IMR-90 (cell line): ENCODE results near the gene SP140. TPM values are rescaled to one million over a fixed set of nuclear protein-coding genes. Genes with fewer than 3 reads are reported as not detected.

Experiments used
- ATAC-seq: fragments of 200-7000 bp; cut with Tn5 transposase; 2 replicates; pipeline ENCODE4 v1.9.1; 2020; ENCODE audit warnings: low read depth, mild to moderate bottlenecking, moderate library complexity
- BruUV-seq: library from RNA; stranded (reverse); fragments of 400-500 nt; replicated peaks from 2 replicates; lab custom pipeline; 2021; lab: Mats Ljungman, UMichigan
- CTCF ChIA-PET: fragments of 300-600 bp; formaldehyde crosslinking; extraction: SDS; loops from one replicate; lab custom pipeline; 2021; ENCODE audit warnings: antibody characterized with exemption; lab: Yijun Ruan, JAX
- POLR2A ChIA-PET: fragments of 300-600 bp; sonication (Branson Sonifier 250); formaldehyde crosslinking; loops from one replicate; lab custom pipeline; 2022; ENCODE audit warnings: antibody characterized with exemption; ENCODE audit not compliant: unreplicated experiment; lab: Charles Lee
- DNase-seq: peaks from one replicate; pipeline ENCODE4 v3.0.0; 2013
- H2AFZ ChIP-seq: replicated peaks from 2 replicates; pipeline ENCODE3; 2013; ENCODE audit warnings: low read length, mild to moderate bottlenecking; ENCODE audit not compliant: poor library complexity
- H2AK5ac ChIP-seq: 2 replicates; pipeline ENCODE4 v1.6.1; 2013; ENCODE audit warnings: low read depth, low read length, inconsistent platforms
- H2AK9ac ChIP-seq: replicated peaks from 2 replicates; pipeline ENCODE3; 2013; ENCODE audit warnings: mild to moderate bottlenecking, low read depth, low read length, moderate library complexity; ENCODE audit not compliant: poor library complexity
- H2BK120ac ChIP-seq: 2 replicates; pipeline ENCODE4 v1.6.1; 2013; ENCODE audit warnings: low read depth, low read length, inconsistent platforms
- H2BK15ac ChIP-seq: 3 replicates; pipeline ENCODE4 v1.6.1; 2013; ENCODE audit warnings: low read depth, low read length, inconsistent platforms
- H2BK20ac ChIP-seq: 2 replicates; pipeline ENCODE4 v1.6.1; 2013; ENCODE audit warnings: low read depth, mild to moderate bottlenecking, inconsistent platforms, low read length, moderate library complexity
- H2BK5ac ChIP-seq: 2 replicates; pipeline ENCODE4 v1.6.1; 2013; ENCODE audit warnings: mild to moderate bottlenecking, low read depth, low read length, inconsistent platforms; ENCODE audit not compliant: poor library complexity, severe bottlenecking
- H3K14ac ChIP-seq: replicated peaks from 2 replicates; pipeline ENCODE4 v1.6.1; 2013; ENCODE audit warnings: low read depth, low read length, inconsistent platforms
- H3K18ac ChIP-seq: 2 replicates; pipeline ENCODE4 v1.6.1; 2013; ENCODE audit warnings: low read depth, low read length, control low read depth
- H3K23ac ChIP-seq: 2 replicates; pipeline ENCODE4 v1.6.1; 2013; ENCODE audit warnings: low read depth, low read length, inconsistent platforms
- H3K27ac ChIP-seq: 2 replicates; pipeline ENCODE4 v1.5.1; 2013; ENCODE audit warnings: mild to moderate bottlenecking, control low read depth, low read length; ENCODE audit not compliant: insufficient read depth
- H3K27me3 ChIP-seq: 2 replicates; pipeline ENCODE4 v1.6.1; 2013; ENCODE audit warnings: low read length; ENCODE audit not compliant: control insufficient read depth, insufficient read depth
- H3K36me3 ChIP-seq: 2 replicates; pipeline ENCODE4 v1.6.1; 2013; ENCODE audit warnings: low read length, mixed read lengths; ENCODE audit not compliant: control insufficient read depth, insufficient read depth
- H3K4ac ChIP-seq: 2 replicates; pipeline ENCODE4 v1.6.1; 2013; ENCODE audit warnings: low read depth, low read length, inconsistent platforms
- H3K4me1 ChIP-seq: 2 replicates; pipeline ENCODE4 v1.6.1; 2013; ENCODE audit warnings: low read length, mixed read lengths; ENCODE audit not compliant: control insufficient read depth, insufficient read depth
- H3K4me2 ChIP-seq: 2 replicates; pipeline ENCODE4 v1.6.1; 2013; ENCODE audit warnings: low read depth, mild to moderate bottlenecking, control low read depth, low read length, moderate library complexity
- H3K4me3 ChIP-seq: 2 replicates; pipeline ENCODE4 v1.5.1; 2013; ENCODE audit warnings: low read depth, mild to moderate bottlenecking, control low read depth, low read length, moderate library complexity; ENCODE audit not compliant: insufficient read depth
- H3K56ac ChIP-seq: 2 replicates; pipeline ENCODE4 v1.6.1; 2013; ENCODE audit warnings: low read length, inconsistent platforms; ENCODE audit not compliant: insufficient read depth; ENCODE audit errors: extremely low read depth
- H3K79me1 ChIP-seq, 2 experiments: 2 replicates each; pipeline ENCODE4 v1.6.1; 2013; ENCODE audit warnings: low read length in 2 of 2, inconsistent platforms in 1 of 2, low read depth in 1 of 2
- H3K9ac ChIP-seq: 2 replicates; pipeline ENCODE4 v1.6.1; 2013; ENCODE audit warnings: low read depth, low read length, control low read depth
- H3K9me1 ChIP-seq: 2 replicates; pipeline ENCODE4 v1.6.1; 2013; ENCODE audit warnings: low read length, inconsistent platforms; ENCODE audit not compliant: insufficient read depth
- H3K9me3 ChIP-seq: 2 replicates; pipeline ENCODE4 v1.6.1; 2013; ENCODE audit warnings: low read length; ENCODE audit not compliant: control insufficient read depth, insufficient read depth
- H4K20me1 ChIP-seq: 2 replicates; pipeline ENCODE4 v1.6.1; 2013; ENCODE audit warnings: low read length, inconsistent platforms; ENCODE audit not compliant: insufficient read depth
- H4K5ac ChIP-seq: 2 replicates; pipeline ENCODE4 v1.6.1; 2013; ENCODE audit warnings: mild to moderate bottlenecking, low read depth, low read length, control low read depth
- H4K8ac ChIP-seq, 2 experiments: 2 replicates each; pipeline ENCODE4 v1.6.1; 2013; ENCODE audit warnings: low read depth in 2 of 2, low read length in 2 of 2, control low read depth in 1 of 2, inconsistent platforms in 1 of 2
- H4K91ac ChIP-seq: 2 replicates; pipeline ENCODE4 v1.6.1; 2013; ENCODE audit warnings: low read depth, low read length, inconsistent platforms; ENCODE audit not compliant: insufficient read depth
- BHLHE40 ChIP-seq: fragments of 150-350 bp; IDR thresholded peaks from 2 replicates; pipeline ENCODE4 v1.6.1; 2016; ENCODE audit warnings: mild to moderate bottlenecking, low read depth, low read length
- CEBPB ChIP-seq: IDR thresholded peaks from 2 replicates; pipeline ENCODE4 v1.6.1; 2012; ENCODE audit warnings: low read depth, low read length, improper control_type of control experiment
- CHD1 ChIP-seq: IDR thresholded peaks from 2 replicates; pipeline ENCODE4 v1.6.1; 2012; ENCODE audit warnings: low read depth, low read length, improper control_type of control experiment
- CTCF ChIP-seq: conservative IDR thresholded peaks from 2 replicates; pipeline ENCODE4 v1.5.1; 2012; ENCODE audit warnings: mild to moderate bottlenecking, low read depth, low read length, improper control_type of control experiment
- ELK1 ChIP-seq: fragments of 150-350 bp; IDR thresholded peaks from 2 replicates; pipeline ENCODE4 v1.6.1; 2016; ENCODE audit warnings: low read depth, mild to moderate bottlenecking, low read length, moderate library complexity, borderline replicate concordance
- FOS ChIP-seq: fragments of 150-350 bp; IDR thresholded peaks from 2 replicates; pipeline ENCODE4 v1.6.1; 2016; ENCODE audit warnings: low read depth, low read length
- MAFK ChIP-seq: IDR thresholded peaks from 2 replicates; pipeline ENCODE4 v1.6.1; 2012; ENCODE audit warnings: low read depth, low read length, improper control_type of control experiment
- MAZ ChIP-seq: IDR thresholded peaks from 2 replicates; pipeline ENCODE4 v1.6.1; 2012; ENCODE audit warnings: low read depth, mild to moderate bottlenecking, low read length, improper control_type of control experiment, moderate library complexity, borderline replicate concordance
- POLR2A ChIP-seq: IDR thresholded peaks from 2 replicates; pipeline ENCODE4 v1.6.1; 2012; ENCODE audit warnings: mild to moderate bottlenecking, low read depth, low read length
- RCOR1 ChIP-seq: IDR thresholded peaks from 2 replicates; pipeline ENCODE4 v1.6.1; 2012; ENCODE audit warnings: mild to moderate bottlenecking, low read length, improper control_type of control experiment; ENCODE audit not compliant: insufficient replicate concordance
- SMC3 ChIP-seq: fragments of 150-350 bp; IDR thresholded peaks from 2 replicates; pipeline ENCODE4 v1.6.1; 2016; ENCODE audit warnings: low read depth, mild to moderate bottlenecking, antibody characterized with exemption, low read length, moderate library complexity
- WGBS, 2 experiments: methylation state at CpG; one replicate each; pipeline versions ENCODE4 v1.1.5 to v1.1.7; 2013; ENCODE audit warnings: missing lambda C conversion rate in 2 of 2; ENCODE audit not compliant: insufficient read length in 1 of 2; ENCODE audit errors: extremely low coverage in 2 of 2; 5-methylcytosine and 5-hydroxymethylcytosine counted together
- dilution Hi-C: fragments of 300-500 bp; cut with HindIII; formaldehyde crosslinking; loops from one replicate; pipeline ENCODE4 v1.14.3; 2018; ENCODE audit warnings: low sequenced_read_pairs; ENCODE audit not compliant: unreplicated experiment
- in situ Hi-C: fragments of 300-500 bp; cut with MboI; formaldehyde crosslinking; loops from 3 replicates; pipeline ENCODE4 v1.14.3; 2019; ENCODE audit warnings: low sequenced_read_pairs, inconsistent platforms, mixed read lengths
- intact Hi-C: fragments of 100-400 bp; cut with micrococcal nuclease; formaldehyde crosslinking; loops from 2 replicates; pipeline ENCODE4 v1.10.0; 2022
- polyA plus RNA-seq, 3 experiments: library from polyadenylated mRNA; depleted of rRNA; stranded (reverse); fragments of >200 nt; gene quantifications; 2 replicates each; pipeline ENCODE4 v1.2.3, GENCODE V29; 2012; ENCODE audit warnings: low replicate concordance in 1 of 3
- total RNA-seq: library from RNA; depleted of rRNA; stranded (reverse); fragments of >200 nt; gene quantifications from 2 replicates; pipeline ENCODE4 v1.2.3, GENCODE V29; 2012

Gene SP140
- total and polyA plus RNA-seq, 2 of the 4 experiments (the other 2 are of a cell fraction) = 1.4 TPM

GRCh38 chr2:230218421-230218820 is 7.1 kb upstream of the SP140 start:
- ATAC-seq = no peak
- POLR2A ChIA-PET = no interaction called here
- H3K4me3 ChIP-seq = no peak overlapping the region

More at GRCh38 chr2:230218421-230218820, 7.1 kb upstream of the SP140 start:
- no peak overlapping the region for H2AK9ac ChIP-seq
- H3K79me1 ChIP-seq = peaks cover 0 to 3% of the 10 kb centered on the region in 2 experiments; a peak in 1 of 4 replicates
- H2BK20ac ChIP-seq = no peak overlapping the region
- H3K56ac ChIP-seq = no peak overlapping the region
- no peak overlapping the region for H3K23ac ChIP-seq
- intact Hi-C loops = loop anchor here (5.0 to 10.0 kb wide), 2 partner anchors 109 to 196 kb away; partner anchors contain the start of genes SP100 and SP140L
- peaks cover 4% of the 10 kb centered on the region for H3K36me3 ChIP-seq
- no TSS peak for BruUV-seq
- no peak overlapping the region for H3K14ac ChIP-seq
- H3K18ac ChIP-seq = no peak overlapping the region
- H3K9ac ChIP-seq = no peak overlapping the region
- H2BK15ac ChIP-seq = no peak overlapping the region
- no peaks in the 10 kb centered on the region for H3K9me3 ChIP-seq
- no peak overlapping the region for H4K8ac ChIP-seq
- no peak overlapping the region for H4K5ac ChIP-seq
- H3K27ac ChIP-seq = no peak overlapping the region
- no peak overlapping the region for H2AK5ac ChIP-seq
- no peak for DNase-seq
- H3K27me3 ChIP-seq = no peaks in the 10 kb centered on the region
- in situ Hi-C loops = loop anchor here (25.0 kb wide), 1 partner anchor 594 kb away; no protein-coding TSS in a partner anchor
- H2BK120ac ChIP-seq = no peak overlapping the region
- H3K9me1 ChIP-seq = no peaks in the 10 kb centered on the region
- CTCF ChIA-PET = interaction anchor here (1.5 kb wide), 1 partner anchor 58 kb away, joined by 3 read pairs; no protein-coding TSS in a partner anchor
- no peak overlapping the region for H2BK5ac ChIP-seq
- H3K4me1 ChIP-seq = no peaks in the 10 kb centered on the region
- no peaks in the 10 kb centered on the region for H4K20me1 ChIP-seq
- no peak overlapping the region for H3K4me2 ChIP-seq
- TF ChIP-seq MAFK = no peak
- TF ChIP-seq CEBPB = no peak
- TF ChIP-seq CTCF = no peak
- no peak for TF ChIP-seq ELK1
- TF ChIP-seq RCOR1 = no peak
- TF ChIP-seq SMC3 = no peak
- no peak for TF ChIP-seq BHLHE40
- no peak for TF ChIP-seq FOS
- TF ChIP-seq CHD1 = no peak
- TF ChIP-seq MAZ = no peak
- TF ChIP-seq POLR2A = no peak
- no peak overlapping the region for H2AFZ ChIP-seq
- H4K91ac ChIP-seq = no peak overlapping the region
- H3K4ac ChIP-seq = no peak overlapping the region
- dilution Hi-C loops = no loop called here
- WGBS, 2 experiments = no CpG with 5 or more reads among the region's 2 CpGs
